ENCODE data around the gene RAB26. TPM values are rescaled to one million over a fixed set of nuclear protein-coding genes. Genes with fewer than 3 reads are reported as not detected.
"Not testable (repeated sequence)": the region's sequence is repeated elsewhere in the genome, so short reads cannot be mapped to it uniquely, and the experiment has no call there.

Gene RAB26
- total RNA-seq, 3 donors from 2014 or later, result 3.5 to 3.9 TPM; not detected in 1

DNA sequence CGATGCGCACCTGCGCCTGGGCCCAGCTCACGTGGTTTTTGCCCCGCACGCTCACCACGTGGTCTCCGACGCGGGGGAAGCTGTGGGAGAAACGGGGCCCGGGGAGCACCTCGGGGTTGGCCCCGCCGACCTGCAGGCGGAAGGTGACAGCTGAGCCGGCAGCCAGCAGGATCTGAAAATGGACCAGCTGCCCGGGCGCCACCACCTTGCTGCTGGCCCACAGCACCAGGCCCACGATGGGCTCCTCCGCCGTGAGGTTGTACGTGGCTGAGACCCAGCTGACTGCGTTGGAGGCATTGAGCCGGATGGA, 39.2 kb upstream of the RAB26 start:
- H3K4me3 ChIP-seq; H3K4me1 ChIP-seq; H3K27ac ChIP-seq; H3K9me3 ChIP-seq; H3K27me3 ChIP-seq; intact Hi-C loops (cut with DNase I; ENCODE audit: low total_unique reads); DNase-seq (ENCODE audit: low spot score in 2 of 2); H3K36me3 ChIP-seq: not testable (repeated sequence)

DNA sequence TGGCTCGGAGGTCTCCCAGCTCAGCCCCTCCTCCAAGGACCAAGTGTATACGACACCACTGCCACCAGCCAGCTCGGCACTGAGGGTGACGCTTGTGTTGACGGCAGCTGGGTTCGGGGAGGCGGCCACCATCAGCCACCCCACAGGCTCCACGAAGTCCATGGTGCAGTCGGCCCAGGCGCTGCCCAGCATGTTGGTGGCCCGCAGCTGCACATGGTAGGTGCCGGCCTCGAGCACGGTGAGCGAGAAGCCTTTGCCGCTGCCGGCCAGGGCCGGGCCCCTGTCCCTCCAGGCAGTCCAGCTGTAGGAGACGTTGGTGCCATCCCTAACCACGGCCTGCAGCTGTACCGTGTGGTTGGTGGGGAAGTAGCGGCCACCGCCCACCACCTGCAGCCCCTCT, 38.6 kb upstream of the RAB26 start:
- H3K4me3 ChIP-seq; H3K27ac ChIP-seq; H3K4me1 ChIP-seq; DNase-seq (ENCODE audit: low spot score in 2 of 2); intact Hi-C loops (cut with DNase I; ENCODE audit: low total_unique reads); H3K36me3 ChIP-seq; H3K27me3 ChIP-seq; H3K9me3 ChIP-seq: not testable (repeated sequence)

GRCh38 chr16:2110332-2111008, 38.0 kb upstream of the RAB26 start:
- H3K4me3 ChIP-seq; H3K4me1 ChIP-seq; H3K27me3 ChIP-seq; DNase-seq (ENCODE audit: low spot score in 2 of 2); H3K9me3 ChIP-seq; H3K27ac ChIP-seq; H3K36me3 ChIP-seq; intact Hi-C loops (cut with DNase I; ENCODE audit: low total_unique reads): not testable (repeated sequence)

- H3K9me3 ChIP-seq; H3K27me3 ChIP-seq; H3K4me1 ChIP-seq; H3K36me3 ChIP-seq; H3K4me3 ChIP-seq; H3K27ac ChIP-seq; DNase-seq (ENCODE audit: low spot score in 2 of 2); intact Hi-C loops (cut with DNase I; ENCODE audit: low total_unique reads): not testable (repeated sequence)
These were observed 37.4 kb upstream of the RAB26 start for GRCh38 chr16:2111009-2111353.

DNA sequence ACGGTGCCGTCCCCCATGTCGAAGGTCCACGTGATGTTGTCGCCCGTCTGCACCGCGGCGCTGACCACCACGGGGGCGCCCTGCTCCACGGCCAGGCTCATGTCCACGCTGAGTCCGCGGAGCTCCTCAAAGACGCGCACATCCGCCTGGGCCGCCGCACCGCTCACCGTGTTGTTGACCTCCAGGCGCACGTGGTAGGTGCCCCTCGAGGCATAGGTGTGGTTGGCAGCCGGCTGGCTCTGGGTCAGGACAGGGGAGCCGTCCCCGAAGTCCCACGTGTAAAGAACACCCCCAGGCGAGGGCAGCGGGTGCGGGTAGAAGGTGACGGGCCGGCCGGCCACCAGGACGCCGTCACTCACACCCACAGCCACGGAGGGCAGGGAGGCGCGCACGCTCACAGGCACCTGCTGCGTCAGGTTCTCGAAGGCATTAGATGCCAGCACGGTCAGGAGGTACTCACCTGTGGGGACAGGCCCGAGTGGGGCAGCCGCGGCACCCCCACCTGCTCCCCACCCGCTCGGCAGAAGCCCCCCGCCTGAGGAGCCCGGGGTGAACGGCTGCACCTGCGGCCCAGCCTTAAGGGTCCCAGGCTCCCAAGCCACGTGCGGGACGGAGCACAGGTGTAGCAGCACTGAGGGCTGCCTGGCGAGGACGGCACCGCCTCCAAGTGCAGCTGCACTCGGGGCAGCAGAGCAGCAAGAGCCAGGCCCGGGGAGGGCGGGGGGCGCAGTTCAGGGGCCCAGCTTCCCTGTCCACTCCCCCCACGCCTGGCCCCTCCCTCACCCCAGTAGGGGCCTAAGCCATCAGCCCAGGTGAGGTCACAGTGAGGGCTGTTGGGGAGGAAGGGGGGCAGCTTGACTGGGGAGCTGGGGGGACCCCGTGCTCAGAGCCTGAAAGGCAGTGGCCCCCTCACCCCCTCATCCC, 36.8 kb upstream of the RAB26 start:
- H3K27me3 ChIP-seq; H3K4me1 ChIP-seq; H3K4me3 ChIP-seq; H3K27ac ChIP-seq; intact Hi-C loops (cut with DNase I; ENCODE audit: low total_unique reads); H3K36me3 ChIP-seq; DNase-seq (ENCODE audit: low spot score in 2 of 2); H3K9me3 ChIP-seq: not testable (repeated sequence)

DNA sequence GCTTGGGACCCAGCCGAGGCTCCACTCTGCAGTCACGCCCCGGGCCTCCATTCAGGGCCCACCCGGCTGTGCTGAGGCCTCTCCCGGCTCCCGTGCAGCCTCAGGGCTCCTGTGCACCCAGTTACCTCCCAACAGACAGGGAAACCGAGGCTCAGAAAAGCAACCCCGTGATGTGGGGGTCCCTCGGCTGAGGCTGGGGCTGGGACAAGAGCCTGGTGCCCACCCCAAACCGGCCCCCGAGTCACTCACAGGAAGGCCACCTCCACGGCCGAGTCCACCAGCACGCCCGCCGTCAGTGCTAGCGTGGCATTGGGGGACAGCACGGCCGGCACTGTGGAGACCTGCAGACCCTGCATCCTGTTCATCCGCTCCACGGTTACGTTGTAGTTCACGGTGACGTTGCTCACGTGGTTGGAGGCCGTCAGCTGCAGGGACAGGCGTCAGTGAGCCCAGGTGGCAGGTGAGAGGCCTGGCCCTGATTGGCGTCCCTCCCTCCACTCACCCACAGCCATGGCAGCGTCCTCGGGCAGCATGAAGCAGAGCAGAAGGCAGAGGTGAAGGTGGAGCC, 35.8 kb upstream of the RAB26 start:
- H3K4me1 ChIP-seq; H3K27me3 ChIP-seq; intact Hi-C loops (cut with DNase I; ENCODE audit: low total_unique reads); DNase-seq (ENCODE audit: low spot score in 2 of 2); H3K9me3 ChIP-seq; H3K36me3 ChIP-seq; H3K27ac ChIP-seq; H3K4me3 ChIP-seq: not testable (repeated sequence)

- H3K9me3 ChIP-seq; DNase-seq (ENCODE audit: low spot score in 2 of 2); H3K27ac ChIP-seq; H3K27me3 ChIP-seq; intact Hi-C loops (cut with DNase I; ENCODE audit: low total_unique reads); H3K4me1 ChIP-seq; H3K36me3 ChIP-seq; H3K4me3 ChIP-seq: not testable (repeated sequence)
These were observed 34.2 kb upstream of the RAB26 start for GRCh38 chr16:2114225-2114624.

DNA sequence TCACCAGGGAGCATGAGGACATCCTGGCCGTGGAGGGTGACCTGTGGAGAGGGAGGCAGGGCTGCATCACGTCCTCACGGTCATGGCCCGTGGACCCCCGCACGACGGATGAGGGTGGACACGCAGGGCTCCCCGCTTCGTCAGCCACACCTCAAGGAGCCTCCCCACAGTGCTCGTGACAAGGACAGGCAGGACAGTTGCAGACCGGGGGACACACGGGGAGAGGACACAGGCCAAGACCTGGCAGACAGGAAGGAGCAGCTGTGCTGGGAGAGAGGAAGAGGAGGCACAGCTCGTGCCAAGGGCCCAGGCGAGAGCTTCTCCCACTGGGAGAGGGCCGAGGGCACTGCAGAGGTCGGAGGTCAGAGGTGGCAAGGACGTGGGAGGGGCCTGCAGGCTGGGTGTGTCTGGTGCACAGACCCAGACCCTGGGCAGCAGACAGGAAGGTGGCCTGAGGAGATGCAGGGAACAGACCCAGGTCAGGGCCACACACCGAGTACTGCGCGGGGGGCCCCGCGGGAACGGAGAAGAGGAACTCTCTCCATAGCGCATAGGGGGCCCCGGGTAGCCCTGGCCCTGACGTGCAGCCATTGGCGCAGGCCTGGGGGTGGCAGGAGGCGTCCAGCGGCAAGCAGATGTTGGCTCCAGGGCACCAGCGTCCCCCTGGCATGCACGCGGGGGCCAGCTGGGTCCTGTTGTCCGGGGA, 33.4 kb upstream of the RAB26 start:
- H3K27me3 ChIP-seq; intact Hi-C loops (cut with DNase I; ENCODE audit: low total_unique reads); H3K4me1 ChIP-seq; H3K27ac ChIP-seq; H3K9me3 ChIP-seq; H3K4me3 ChIP-seq; DNase-seq (ENCODE audit: low spot score in 2 of 2); H3K36me3 ChIP-seq: not testable (repeated sequence)

DNA sequence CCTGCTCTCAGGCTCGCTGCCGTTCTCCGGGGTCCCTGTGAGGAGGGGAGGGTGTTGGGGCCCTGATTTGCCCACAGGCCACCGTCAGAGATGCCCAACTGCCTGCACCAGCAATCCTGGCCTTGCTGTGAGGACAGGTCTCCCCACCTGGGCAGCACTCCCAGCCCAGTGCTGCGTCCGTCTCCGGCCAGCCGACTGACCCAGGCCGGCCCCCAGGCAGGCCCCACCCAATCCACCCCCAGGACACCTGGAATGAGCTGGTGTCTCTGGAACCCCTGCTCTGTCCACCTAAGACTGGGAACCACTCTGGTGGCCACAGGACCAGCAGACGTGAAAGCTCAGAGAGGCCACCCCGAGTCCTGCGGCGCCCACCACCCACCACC, 32.8 kb upstream of the RAB26 start:
- no peaks in the 10 kb centered on the region for H3K27me3 ChIP-seq
- TF ChIP-seq, protein P1, sequence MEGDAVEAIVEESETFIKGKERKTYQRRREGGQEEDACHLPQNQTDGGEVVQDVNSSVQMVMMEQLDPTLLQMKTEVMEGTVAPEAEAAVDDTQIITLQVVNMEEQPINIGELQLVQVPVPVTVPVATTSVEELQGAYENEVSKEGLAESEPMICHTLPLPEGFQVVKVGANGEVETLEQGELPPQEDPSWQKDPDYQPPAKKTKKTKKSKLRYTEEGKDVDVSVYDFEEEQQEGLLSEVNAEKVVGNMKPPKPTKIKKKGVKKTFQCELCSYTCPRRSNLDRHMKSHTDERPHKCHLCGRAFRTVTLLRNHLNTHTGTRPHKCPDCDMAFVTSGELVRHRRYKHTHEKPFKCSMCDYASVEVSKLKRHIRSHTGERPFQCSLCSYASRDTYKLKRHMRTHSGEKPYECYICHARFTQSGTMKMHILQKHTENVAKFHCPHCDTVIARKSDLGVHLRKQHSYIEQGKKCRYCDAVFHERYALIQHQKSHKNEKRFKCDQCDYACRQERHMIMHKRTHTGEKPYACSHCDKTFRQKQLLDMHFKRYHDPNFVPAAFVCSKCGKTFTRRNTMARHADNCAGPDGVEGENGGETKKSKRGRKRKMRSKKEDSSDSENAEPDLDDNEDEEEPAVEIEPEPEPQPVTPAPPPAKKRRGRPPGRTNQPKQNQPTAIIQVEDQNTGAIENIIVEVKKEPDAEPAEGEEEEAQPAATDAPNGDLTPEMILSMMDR (IDR thresholded peaks at IDR 0.05), result no peak
- TF ChIP-seq POLR2AphosphoS5 (IDR thresholded peaks at IDR 0.05), result no peak
- TF ChIP-seq POLR2A (IDR thresholded peaks at IDR 0.05), result no peak
- DNase-seq (ENCODE audit: low spot score in 2 of 2), result no peak
- H3K4me3 ChIP-seq, result no peak overlapping the region
- H3K4me1 ChIP-seq, result no peaks in the 10 kb centered on the region
- no peak overlapping the region for H3K27ac ChIP-seq
- H3K9me3 ChIP-seq, result no peaks in the 10 kb centered on the region
- no peaks in the 10 kb centered on the region for H3K36me3 ChIP-seq
- intact Hi-C loops (cut with DNase I; ENCODE audit: low total_unique reads), result no loop called here

- DNase-seq (ENCODE audit: low spot score in 2 of 2); H3K27me3 ChIP-seq; H3K4me1 ChIP-seq; H3K27ac ChIP-seq; H3K4me3 ChIP-seq; H3K9me3 ChIP-seq; H3K36me3 ChIP-seq; intact Hi-C loops (cut with DNase I; ENCODE audit: low total_unique reads): not testable (repeated sequence)
These were observed 32.0 kb upstream of the RAB26 start for GRCh38 chr16:2116428-2116827.

GRCh38 chr16:2117341-2117740, 31.1 kb upstream of the RAB26 start:
- H3K4me3 ChIP-seq; H3K4me1 ChIP-seq; H3K27me3 ChIP-seq; intact Hi-C loops (cut with DNase I; ENCODE audit: low total_unique reads); DNase-seq (ENCODE audit: low spot score in 2 of 2); H3K36me3 ChIP-seq; H3K27ac ChIP-seq; H3K9me3 ChIP-seq: not testable (repeated sequence)

Measured in breast epithelium (tissue), 4 donors.